ENCODE measurements around the gene AKAP1. TPM values are rescaled to one million over a fixed set of nuclear protein-coding genes. Genes with fewer than 3 reads are reported as not detected.
A peak's percentile ranks its signal among the peaks of the same experiment; 100 is the strongest.

Gene AKAP1
- total RNA-seq, 1 donor from 2014 or later = 127 TPM

DNA sequence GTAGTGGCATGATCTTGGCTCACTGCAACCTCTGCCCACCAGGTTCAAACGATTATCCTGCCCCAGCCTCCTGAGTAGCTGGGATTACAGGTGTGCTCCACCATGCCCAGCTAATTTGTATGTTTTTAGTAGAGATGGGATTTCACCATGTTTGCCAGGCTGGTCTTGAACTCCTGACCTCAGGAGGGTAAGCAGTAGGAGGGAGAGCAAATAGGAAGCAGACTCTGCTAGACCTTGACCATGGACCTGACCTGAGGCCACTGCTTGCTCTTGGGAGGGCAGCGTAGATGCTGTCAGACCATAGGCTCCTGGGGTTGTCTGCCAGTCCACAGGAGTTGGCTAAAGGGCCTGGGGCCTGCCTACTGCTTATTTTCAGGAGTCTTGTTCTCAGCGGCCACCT is 28.6 kb downstream of the AKAP1 start:
- TF ChIP-seq CTCF (IDR thresholded peaks at IDR 0.05) = no peak
- H3K36me3 ChIP-seq = peaks cover 60 to 75% of the 10 kb centered on the region in 2 donors
- intact Hi-C loops (cut with DNase I) = loop anchor here (1.0 to 5.0 kb wide), 2 partner anchors 81 to 109 kb away; no protein-coding TSS in a partner anchor

GRCh38 chr17:57114085-57114673 is 29.1 kb downstream of the AKAP1 start:
- intact Hi-C loops (cut with DNase I) = loop anchor here (1.0 to 5.0 kb wide), 2 partner anchors 82 to 110 kb away; no protein-coding TSS in a partner anchor
- TF ChIP-seq CTCF (IDR thresholded peaks at IDR 0.05) = peak; percentile 60 to 91 (median 84)
- DNase-seq (ENCODE audit: low spot score in 2 of 2) = no peak
- Histone ChIP-seq H3K27me3 (no peaks in the 10 kb centered on the region), H3K36me3 (peaks cover 65 to 81% of the 10 kb centered on the region in 2 donors), H3K27ac (peak overlapping the region in 1 of 2 donors; percentile 28), H3K9me3 (no peaks in the 10 kb centered on the region), H3K4me3 (no peak overlapping the region), H3K4me1 (peaks cover 17 to 34% of the 10 kb centered on the region in 2 donors)

More for the DNA sequence above, 28.6 kb downstream of the AKAP1 start:
- DNase-seq (ENCODE audit: low spot score in 2 of 2) = no peak
- Histone ChIP-seq H3K9me3 (no peaks in the 10 kb centered on the region), H3K27me3 (no peaks in the 10 kb centered on the region), H3K4me3 (no peak overlapping the region), H3K4me1 (peaks cover 19 to 36% of the 10 kb centered on the region in 2 donors), H3K27ac (peak overlapping the region in 1 of 2 donors; percentile 28)

- Histone ChIP-seq H3K4me3 (no peak overlapping the region), H3K4me1 (peaks cover 5 to 22% of the 10 kb centered on the region in 2 donors), H3K36me3 (peaks cover 76 to 90% of the 10 kb centered on the region in 2 donors), H3K27ac (no peak overlapping the region), H3K9me3 (no peaks in the 10 kb centered on the region), H3K27me3 (no peaks in the 10 kb centered on the region)
- DNase-seq (ENCODE audit: low spot score in 2 of 2) = no peak
- intact Hi-C loops (cut with DNase I) = no loop called here
- no peak for TF ChIP-seq CTCF (IDR thresholded peaks at IDR 0.05)
Observed at GRCh38 chr17:57115377-57115776, 30.3 kb downstream of the AKAP1 start.

GRCh38 chr17:57115916-57116315 is 30.9 kb downstream of the AKAP1 start:
- Histone ChIP-seq H3K27me3 (no peaks in the 10 kb centered on the region), H3K36me3 (peaks cover 79 to 95% of the 10 kb centered on the region in 2 donors), H3K27ac (no peak overlapping the region), H3K4me3 (no peak overlapping the region), H3K9me3 (no peaks in the 10 kb centered on the region), H3K4me1 (peaks cover 0 to 17% of the 10 kb centered on the region in 2 donors)
- TF ChIP-seq CTCF (IDR thresholded peaks at IDR 0.05) = no peak
- no peak for DNase-seq (ENCODE audit: low spot score in 2 of 2)
- intact Hi-C loops (cut with DNase I) = no loop called here

DNA sequence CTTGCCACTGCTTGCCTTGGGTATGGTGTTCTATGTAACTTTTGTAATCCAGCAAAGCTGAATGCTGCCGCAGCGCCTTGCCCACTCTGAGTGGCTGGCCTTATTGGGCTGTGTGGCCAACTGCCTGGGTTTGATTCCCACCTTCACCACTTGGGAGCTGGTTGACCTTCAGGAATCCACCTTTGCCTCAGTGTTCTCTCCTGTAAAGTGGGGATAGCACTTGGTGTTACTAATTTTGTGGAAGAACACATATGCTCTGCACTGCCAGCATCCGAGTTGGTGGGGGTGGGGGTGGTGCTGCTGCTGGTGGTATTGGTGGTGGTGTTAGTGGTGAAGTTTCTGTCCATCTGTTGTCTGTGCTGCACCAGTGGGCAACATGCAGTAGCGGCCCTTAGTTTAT is 32.8 kb downstream of the AKAP1 start:
- H3K36me3 ChIP-seq = peaks cover 79 to 94% of the 10 kb centered on the region in 2 donors

More for the DNA sequence above, 32.8 kb downstream of the AKAP1 start:
- no peak for TF ChIP-seq CTCF (IDR thresholded peaks at IDR 0.05)
- Histone ChIP-seq H3K9me3 (no peaks in the 10 kb centered on the region), H3K4me3 (no peak overlapping the region), H3K4me1 (peaks cover 0 to 5% of the 10 kb centered on the region in 2 donors), H3K27ac (no peak overlapping the region), H3K27me3 (no peaks in the 10 kb centered on the region)
- no peak for DNase-seq (ENCODE audit: low spot score in 2 of 2)
- intact Hi-C loops (cut with DNase I) = no loop called here

Measured in ascending aorta (tissue), 2 donors.